GM18870 (cell line): Measurements from ENCODE around the gene CAMK1G.
A peak's percentile ranks its signal among the peaks of the same experiment; 100 is the strongest.

Source experiments
- ATAC-seq: cut with Tn5 transposase; IDR thresholded peaks from one replicate; pipeline ENCODE4 v1.9.1; 2021; ENCODE audit warnings: moderate library complexity; ENCODE audit not compliant: unreplicated experiment

Gene CAMK1G

GRCh38 chr1:209633335-209633997, 50.0 kb downstream of the CAMK1G start:
- ATAC-seq, result no peak

- no peak for ATAC-seq
Measured at GRCh38 chr1:209634005-209634737, 50.7 kb downstream of the CAMK1G start.

- no peak for ATAC-seq
Measured at GRCh38 chr1:209635850-209636249, 52.3 kb downstream of the CAMK1G start.

GRCh38 chr1:209641832-209642172, 58.3 kb downstream of the CAMK1G start:
- no peak for ATAC-seq

GRCh38 chr1:209642816-209643215, 59.3 kb downstream of the CAMK1G start:
- ATAC-seq, result no peak

GRCh38 chr1:209643285-209644020, 59.9 kb downstream of the CAMK1G start:
- ATAC-seq, result no peak

GRCh38 chr1:209645574-209646452, 62.3 kb downstream of the CAMK1G start:
- ATAC-seq, result no peak

GRCh38 chr1:209646558-209646957, 63.0 kb downstream of the CAMK1G start:
- no peak for ATAC-seq

- no peak for ATAC-seq
Measured at GRCh38 chr1:209647156-209647555, 63.6 kb downstream of the CAMK1G start.

- ATAC-seq, result no peak
Measured at GRCh38 chr1:209648346-209648745, 64.8 kb downstream of the CAMK1G start.

GRCh38 chr1:209648931-209649776, 65.6 kb downstream of the CAMK1G start:
- no peak for ATAC-seq

- no peak for ATAC-seq
Measured at GRCh38 chr1:209650454-209650853, 66.9 kb downstream of the CAMK1G start.

GRCh38 chr1:209651138-209651587, 67.6 kb downstream of the CAMK1G start:
- ATAC-seq, result peak; percentile 67

- no peak for ATAC-seq
Measured at GRCh38 chr1:209652121-209652735, 68.7 kb downstream of the CAMK1G start, which contains the start of gene LAMB3. Gene LAMB3, minus strand, starts transcription at chr1:209652425. Its CDS starts 1,481 bp downstream, at chr1:209650944.

GRCh38 chr1:209652873-209653401, 69.4 kb downstream of the CAMK1G start:
- ATAC-seq, result no peak

GRCh38 chr1:209653915-209654351, 70.4 kb downstream of the CAMK1G start:
- no peak for ATAC-seq

- no peak for ATAC-seq
Measured at GRCh38 chr1:209655411-209656231, 72.1 kb downstream of the CAMK1G start.
